MCF 10A (cell line): ENCODE measurements around the gene PAPSS1. TPM values are rescaled to one million over a fixed set of nuclear protein-coding genes. Genes with fewer than 3 reads are reported as not detected.

Experiments used
- BruUV-seq: library from RNA; stranded (reverse); fragments of 400-500 nt; replicated peaks from 2 replicates; lab custom pipeline; 2021; lab: Mats Ljungman, UMichigan
- CTCF ChIA-PET: fragments of 300-600 bp; sonication (Branson Sonifier 250); formaldehyde crosslinking; extraction: SDS; loops from one replicate; lab custom pipeline; 2021; ENCODE audit warnings: antibody characterized with exemption, inconsistent platforms; lab: Yijun Ruan, JAX
- POLR2A ChIA-PET: fragments of 300-600, 350-650 bp; sonication (Branson Sonifier 250); formaldehyde crosslinking; extraction: SDS; loops from one replicate; lab custom pipeline; 2020; ENCODE audit warnings: antibody characterized with exemption, inconsistent platforms; lab: Yijun Ruan, JAX
- DNase-seq: peaks from one replicate; pipeline ENCODE4 v3.0.0-alpha.2; 2018; ENCODE audit not compliant: unreplicated experiment
- H3K27ac Mint-ChIP-seq: one replicate; pipeline ENCODE4 v1.8.0; 2022; ENCODE audit warnings: mild to moderate bottlenecking, low read depth, mixed read lengths; ENCODE audit not compliant: unreplicated experiment
- H3K27me3 Mint-ChIP-seq: one replicate; pipeline ENCODE4 v1.8.0; 2022; ENCODE audit warnings: mixed read lengths; ENCODE audit not compliant: insufficient read depth, unreplicated experiment
- H3K36me3 Mint-ChIP-seq: one replicate; pipeline ENCODE4 v1.8.0; 2022; ENCODE audit warnings: mild to moderate bottlenecking, moderate library complexity, mixed read lengths; ENCODE audit not compliant: insufficient read depth, unreplicated experiment
- H3K4me1 Mint-ChIP-seq: one replicate; pipeline ENCODE4 v1.8.0; 2022; ENCODE audit warnings: mixed read lengths; ENCODE audit not compliant: insufficient read depth, unreplicated experiment
- H3K4me3 Mint-ChIP-seq: one replicate; pipeline ENCODE4 v1.8.0; 2022; ENCODE audit warnings: mild to moderate bottlenecking, moderate library complexity, mixed read lengths; ENCODE audit not compliant: unreplicated experiment
- H3K9me3 Mint-ChIP-seq: one replicate; pipeline ENCODE4 v1.8.0; 2022; ENCODE audit warnings: mixed read lengths; ENCODE audit not compliant: unreplicated experiment
- CTCF ChIP-seq: fragments of 200-600 bp; IDR thresholded peaks from one replicate; pipeline ENCODE4 v1.8.0; 2022; ENCODE audit warnings: antibody characterized with exemption, mild to moderate bottlenecking; ENCODE audit not compliant: unreplicated experiment
- intact Hi-C: fragments of 100-400 bp; cut with micrococcal nuclease; formaldehyde crosslinking; loops from 2 replicates; pipeline ENCODE4 v1.14.1; 2022
- total RNA-seq: library from RNA; stranded (reverse); gene quantifications from 2 replicates; pipeline ENCODE4 v1.2.3, GENCODE V29; 2022

PAPSS1 gene
- total RNA-seq, 1 experiment from 2014 or later, result 63.9 TPM

GRCh38 chr4:107693132-107693531, 26.9 kb downstream of the PAPSS1 start:
- ChIA-PET CTCF (interaction anchor here (1.3 kb wide), 1 partner anchor 43 kb away, joined by 3 read pairs; no protein-coding TSS in a partner anchor), POLR2A (no interaction called here)
- H3K4me1 Mint-ChIP-seq, result no peaks in the 10 kb centered on the region

GRCh38 chr4:107692202-107692601, 27.8 kb downstream of the PAPSS1 start:
- DNase-seq, result no peak
- no TSS peak for BruUV-seq
- intact Hi-C loops, result no loop called here
- no peaks in the 10 kb centered on the region for H3K27me3 Mint-ChIP-seq
- H3K4me3 Mint-ChIP-seq, result no peak overlapping the region
- ChIA-PET CTCF (interaction anchor here (1.1 to 1.3 kb wide), 2 partner anchors 17 to 44 kb away, joined by 3 to 5 read pairs; no protein-coding TSS in a partner anchor), POLR2A (no interaction called here)
- H3K9me3 Mint-ChIP-seq, result no peaks in the 10 kb centered on the region
- no peak for TF ChIP-seq CTCF
- no peaks in the 10 kb centered on the region for H3K4me1 Mint-ChIP-seq
- peaks cover 26% of the 10 kb centered on the region for H3K36me3 Mint-ChIP-seq
- no peak overlapping the region for H3K27ac Mint-ChIP-seq

More at GRCh38 chr4:107693132-107693531, 26.9 kb downstream of the PAPSS1 start:
- TF ChIP-seq CTCF, result no peak
- no TSS peak for BruUV-seq
- no peak overlapping the region for H3K4me3 Mint-ChIP-seq
- intact Hi-C loops, result no loop called here
- H3K27ac Mint-ChIP-seq, result no peak overlapping the region
- DNase-seq, result no peak
- no peaks in the 10 kb centered on the region for H3K27me3 Mint-ChIP-seq
- H3K36me3 Mint-ChIP-seq, result peaks cover 26% of the 10 kb centered on the region
- no peaks in the 10 kb centered on the region for H3K9me3 Mint-ChIP-seq

- H3K9me3 Mint-ChIP-seq, result no peaks in the 10 kb centered on the region
Observed at GRCh38 chr4:107691378-107691777, 28.7 kb downstream of the PAPSS1 start.

More at GRCh38 chr4:107691378-107691777, 28.7 kb downstream of the PAPSS1 start:
- H3K36me3 Mint-ChIP-seq, result peaks cover 26% of the 10 kb centered on the region
- ChIA-PET CTCF (no interaction called here), POLR2A (interaction anchor here (2.1 kb wide), 1 partner anchor 28 kb away, joined by 13 read pairs; the partner anchor contains the start of gene PAPSS1)
- intact Hi-C loops, result no loop called here
- no peak for TF ChIP-seq CTCF
- no TSS peak for BruUV-seq
- no peaks in the 10 kb centered on the region for H3K27me3 Mint-ChIP-seq
- no peaks in the 10 kb centered on the region for H3K4me1 Mint-ChIP-seq
- no peak overlapping the region for H3K4me3 Mint-ChIP-seq
- no peak overlapping the region for H3K27ac Mint-ChIP-seq
- DNase-seq, result no peak
